WERI-Rb-1 (cell line): ENCODE data around the gene PREX1.
"Not testable (repeated sequence)": the region's sequence is repeated elsewhere in the genome, so short reads cannot be mapped to it uniquely, and the experiment has no call there.

Experiments used
- DNase-seq: peaks from one replicate; pipeline ENCODE4 v3.0.0-alpha.2; 2020
- H3K27ac ChIP-seq: fragments of 250-450 bp; sonication (Bioruptor Pico); 2 replicates; pipeline ENCODE4 v1.5.1; 2020; ENCODE audit warnings: mild to moderate bottlenecking, moderate library complexity
- H3K27me3 ChIP-seq: fragments of 250-450 bp; sonication (Bioruptor Pico); 2 replicates; pipeline ENCODE4 v1.5.1; 2021; ENCODE audit warnings: mild to moderate bottlenecking, low read depth, moderate library complexity; ENCODE audit not compliant: insufficient read depth, severe bottlenecking
- H3K36me3 ChIP-seq: fragments of 250-450 bp; sonication (Bioruptor Pico); 2 replicates; pipeline ENCODE4 v1.5.1; 2020; ENCODE audit warnings: mild to moderate bottlenecking, moderate library complexity
- H3K4me3 ChIP-seq: 2 replicates; pipeline ENCODE4 v1.5.1; 2011; ENCODE audit warnings: low read depth, mild to moderate bottlenecking, control low read depth, low read length
- H3K9me3 ChIP-seq: fragments of 250-450 bp; sonication (Bioruptor Pico); 2 replicates; pipeline ENCODE4 v1.5.1; 2021; ENCODE audit warnings: mild to moderate bottlenecking, moderate library complexity; ENCODE audit not compliant: severe bottlenecking
- CTCF ChIP-seq: IDR thresholded peaks from 2 replicates; pipeline ENCODE4 v1.5.1; 2011; ENCODE audit warnings: low read depth, mild to moderate bottlenecking, control low read depth, inconsistent platforms, low read length

Gene PREX1

GRCh38 chr20:48781634-48782033, 46.2 kb downstream of the PREX1 start:
- Histone ChIP-seq H3K36me3 (peaks cover 4% of the 10 kb centered on the region; the same call in 1 of the 2 replicates), H3K27ac (no peak overlapping the region), H3K9me3 (peaks cover 2% of the 10 kb centered on the region), H3K27me3 (no peaks in the 10 kb centered on the region), H3K4me3 (no peak overlapping the region)
- DNase-seq: no peak
- TF ChIP-seq CTCF: no peak

DNA sequence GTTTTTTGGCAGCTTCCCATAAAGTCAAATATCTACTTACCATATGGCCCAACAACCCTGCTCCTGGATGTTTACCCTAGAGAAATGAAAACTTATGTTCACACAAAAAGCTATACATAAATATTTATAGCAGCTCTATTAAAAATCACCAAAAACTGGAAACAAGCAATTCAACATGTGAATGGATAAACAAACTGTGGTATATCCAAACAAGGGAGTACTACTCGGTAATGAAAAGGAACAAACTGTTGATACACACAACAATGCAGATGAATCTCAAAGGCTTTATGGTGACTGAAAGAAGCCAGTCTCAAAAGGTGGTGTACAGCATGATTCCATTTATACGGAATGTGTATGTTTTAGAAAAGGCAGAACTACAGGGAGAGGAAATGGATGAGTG, 48.4 kb downstream of the PREX1 start:
- TF ChIP-seq CTCF: no peak
- Histone ChIP-seq H3K27me3 (no peaks in the 10 kb centered on the region), H3K27ac (no peak overlapping the region), H3K9me3 (peaks cover 2% of the 10 kb centered on the region), H3K36me3 (peaks cover 4% of the 10 kb centered on the region; the same call in 1 of the 2 replicates), H3K4me3 (no peak overlapping the region)
- DNase-seq: no peak

DNA sequence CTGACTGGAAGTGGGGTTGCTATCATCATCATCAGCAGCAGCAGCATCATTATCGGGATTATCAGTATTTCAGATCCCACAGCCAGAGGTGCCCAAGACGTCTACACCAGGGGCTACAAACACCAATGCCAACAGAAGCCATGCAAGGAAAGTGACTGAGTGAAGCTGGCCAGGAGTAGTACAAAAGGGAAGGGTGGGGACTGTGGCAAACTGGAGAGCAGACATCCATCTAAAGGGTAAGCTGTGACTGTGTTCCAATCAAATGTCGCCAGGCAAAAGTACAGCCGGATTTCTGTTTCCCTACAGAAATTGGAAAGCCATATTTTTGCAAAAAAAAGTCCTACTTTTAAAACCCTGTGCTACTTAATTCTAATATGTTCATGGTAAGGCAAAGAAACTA, 50.0 kb downstream of the PREX1 start:
- peaks cover 2% of the 10 kb centered on the region for H3K9me3 ChIP-seq
- no peak overlapping the region for H3K27ac ChIP-seq

GRCh38 chr20:48777005-48777404, 50.8 kb downstream of the PREX1 start:
- Histone ChIP-seq H3K27ac (no peak overlapping the region), H3K27me3 (no peaks in the 10 kb centered on the region), H3K9me3 (peaks cover 2% of the 10 kb centered on the region), H3K4me3 (no peak overlapping the region), H3K36me3 (peaks cover 4% of the 10 kb centered on the region)
- no peak for TF ChIP-seq CTCF
- no peak for DNase-seq

More for the DNA sequence above, 50.0 kb downstream of the PREX1 start:
- H3K36me3 ChIP-seq: peaks cover 4% of the 10 kb centered on the region; the same call in 1 of the 2 replicates
- H3K4me3 ChIP-seq: no peak overlapping the region
- H3K27me3 ChIP-seq: no peaks in the 10 kb centered on the region
- TF ChIP-seq CTCF: no peak
- no peak for DNase-seq

DNA sequence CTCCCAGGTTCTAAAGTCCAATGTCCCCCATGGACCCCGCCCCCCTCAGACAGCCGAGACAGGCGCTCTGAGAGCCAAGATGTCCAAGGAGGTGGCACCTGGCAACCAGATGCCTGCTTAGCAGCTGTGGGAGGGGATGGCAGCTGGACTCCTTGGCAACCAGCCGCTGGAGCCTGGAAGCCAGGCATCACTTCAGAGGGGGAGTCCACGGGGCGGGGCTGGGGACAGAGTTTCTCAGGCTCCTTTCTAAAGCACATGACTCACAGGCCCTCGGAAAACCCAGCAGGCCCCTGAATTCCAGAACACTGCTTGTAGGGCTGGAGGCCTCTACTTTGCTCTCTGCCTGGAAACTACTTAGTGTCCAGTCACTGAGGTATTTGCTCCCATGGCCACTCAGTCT, 51.5 kb downstream of the PREX1 start:
- Histone ChIP-seq H3K4me3 (no peak overlapping the region), H3K36me3 (peaks cover 4% of the 10 kb centered on the region), H3K9me3 (peaks cover 2% of the 10 kb centered on the region), H3K27ac (no peak overlapping the region), H3K27me3 (no peaks in the 10 kb centered on the region)
- DNase-seq: no peak
- no peak for TF ChIP-seq CTCF

- not testable (repeated sequence) for H3K27me3 ChIP-seq, H3K36me3 ChIP-seq, H3K4me3 ChIP-seq, H3K27ac ChIP-seq, H3K9me3 ChIP-seq, DNase-seq
Observed at GRCh38 chr20:48775545-48775944, 52.3 kb downstream of the PREX1 start.
